ENCODE measurements around the gene SLC5A10.
"Not testable (repeated sequence)": the region's sequence is repeated elsewhere in the genome, so short reads cannot be mapped to it uniquely, and the experiment has no call there.

The SLC5A10 gene

GRCh38 chr17:18951941-18952842 lies at the start of gene SLC5A10:
Gene SLC5A10, plus strand, starts transcription at chr17:18952165. Its CDS starts 41 bp downstream, at chr17:18952206.
- no peak for DNase-seq (ENCODE audit: low read depth)

- DNase-seq (ENCODE audit: low read depth): no peak
These were observed 47.5 kb upstream of the SLC5A10 start for GRCh38 chr17:18904482-18904881.

DNA sequence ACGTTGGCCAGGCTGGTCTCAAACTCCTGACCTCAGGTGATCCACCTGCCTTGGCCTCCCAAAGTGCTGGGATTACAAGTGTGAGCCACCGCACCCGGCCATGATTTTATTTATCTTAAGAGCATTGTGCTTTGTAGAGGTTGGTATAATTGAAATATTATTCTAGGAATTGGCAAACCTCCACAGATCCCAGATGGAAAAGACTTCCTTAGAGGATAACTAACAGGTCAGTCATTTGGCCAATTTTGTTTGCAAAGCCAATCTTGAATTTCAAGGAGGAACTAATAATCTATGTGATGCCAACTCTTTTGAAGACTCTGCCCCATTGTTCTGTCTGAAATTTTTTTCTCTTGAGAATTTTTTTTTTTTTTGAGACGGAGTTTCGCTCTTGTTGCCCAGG lies 46.7 kb upstream of the SLC5A10 start:
- no peak for DNase-seq (ENCODE audit: low read depth)

DNA sequence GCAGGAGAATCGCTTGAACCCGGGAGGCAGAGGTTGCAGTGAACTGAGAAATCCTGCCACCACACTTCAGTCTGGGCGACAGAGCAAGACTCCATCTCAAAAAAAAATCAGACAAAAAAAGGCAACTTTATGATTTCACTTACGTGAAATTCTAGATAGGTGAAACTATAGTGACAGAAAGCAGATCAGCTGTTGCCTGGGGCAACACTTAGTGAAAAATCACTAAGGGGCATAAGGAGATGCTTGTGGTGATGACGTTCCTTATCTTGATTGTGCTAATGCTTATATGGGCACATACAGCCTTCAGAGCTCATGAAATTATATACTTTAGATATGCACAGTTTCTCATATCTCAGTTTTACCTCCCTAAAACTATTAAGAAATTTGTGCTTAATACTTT lies 41.6 kb upstream of the SLC5A10 start:
- DNase-seq (ENCODE audit: low read depth): no peak

DNA sequence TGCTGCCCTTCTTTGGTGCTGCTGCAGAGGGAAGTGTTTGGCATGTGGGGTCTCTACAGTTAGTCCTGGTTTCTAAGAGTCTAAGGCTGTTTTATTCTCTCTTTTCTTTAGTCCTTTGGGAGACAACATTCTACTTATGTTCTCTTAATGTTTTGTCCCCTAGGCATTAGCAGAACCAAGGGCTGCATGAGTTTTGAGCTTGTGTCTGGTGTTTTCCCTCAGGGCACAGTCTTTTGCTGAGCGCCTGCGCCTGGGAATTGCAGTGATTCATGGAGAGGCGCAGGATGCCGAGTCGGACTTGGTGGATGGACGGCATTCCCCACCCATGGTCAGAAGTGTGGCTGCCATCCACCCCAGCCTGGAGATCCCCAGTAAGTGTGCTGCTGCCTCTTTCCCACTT lies 41.1 kb upstream of the SLC5A10 start:
- DNase-seq (ENCODE audit: low read depth): no peak

DNA sequence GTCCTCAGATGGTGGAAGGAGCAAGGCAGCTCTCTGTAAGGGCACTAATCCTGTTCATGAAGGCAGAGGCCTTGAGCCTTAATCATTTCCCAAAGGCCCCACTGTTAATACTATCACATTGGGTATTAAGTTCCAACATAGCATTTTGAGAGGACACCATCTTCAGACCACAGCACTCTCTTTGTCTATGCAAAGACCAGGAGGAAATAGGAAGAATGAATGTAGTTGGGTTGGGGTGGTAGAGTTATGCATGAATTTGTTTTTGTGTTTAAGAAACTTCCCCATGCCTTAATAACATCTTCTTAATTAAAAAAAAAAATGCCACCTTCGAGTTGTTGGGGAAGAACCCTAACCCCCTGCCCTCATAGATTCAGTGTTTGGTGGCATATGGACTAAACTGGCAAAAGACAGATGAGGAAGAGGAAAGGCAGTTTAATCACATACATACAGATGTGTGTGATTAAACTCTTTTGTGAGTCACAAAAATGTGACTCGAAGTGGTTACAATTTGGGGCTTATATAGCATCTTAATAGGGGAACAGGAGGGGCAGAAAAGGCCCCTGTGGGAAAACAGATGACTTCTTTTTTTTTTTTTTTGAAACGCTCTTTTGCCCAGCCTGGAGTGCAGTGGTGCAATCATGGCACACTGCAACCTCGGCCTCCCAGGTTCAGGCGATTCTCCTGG lies 35.0 kb upstream of the SLC5A10 start:
- peak; percentile 62 for DNase-seq (ENCODE audit: low read depth)

DNA sequence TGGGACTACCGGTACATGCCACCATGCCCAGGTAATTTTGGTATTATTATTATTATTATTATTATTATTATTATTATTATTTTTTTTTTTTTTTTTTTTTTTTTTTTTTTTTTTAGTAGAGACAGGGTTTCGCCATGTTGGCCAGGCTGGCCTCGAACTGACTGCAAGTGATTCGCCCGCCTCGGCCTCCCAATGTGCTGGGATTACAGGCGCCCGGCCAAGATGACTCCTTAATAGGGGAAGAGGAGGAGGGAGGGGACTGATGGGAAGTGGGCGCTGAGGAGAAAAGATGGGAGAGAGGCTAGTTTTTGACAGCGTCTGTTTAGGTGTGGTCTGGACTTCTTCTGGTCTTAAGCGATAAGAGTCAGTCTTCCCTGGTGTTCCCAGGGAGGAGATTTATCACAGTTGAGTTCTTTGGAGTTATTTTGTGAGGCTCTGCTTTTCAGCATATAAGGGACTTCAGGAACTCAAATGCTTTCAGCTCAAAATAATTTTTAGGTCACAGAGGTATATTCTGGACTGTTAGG lies 34.4 kb upstream of the SLC5A10 start:
- DNase-seq (ENCODE audit: low read depth): peak; percentile 9

- no peak for DNase-seq (ENCODE audit: low read depth)
These were observed 32.0 kb upstream of the SLC5A10 start for GRCh38 chr17:18919963-18920362.

GRCh38 chr17:18920911-18921441 lies 31.0 kb upstream of the SLC5A10 start:
- DNase-seq (ENCODE audit: low read depth): no peak

DNA sequence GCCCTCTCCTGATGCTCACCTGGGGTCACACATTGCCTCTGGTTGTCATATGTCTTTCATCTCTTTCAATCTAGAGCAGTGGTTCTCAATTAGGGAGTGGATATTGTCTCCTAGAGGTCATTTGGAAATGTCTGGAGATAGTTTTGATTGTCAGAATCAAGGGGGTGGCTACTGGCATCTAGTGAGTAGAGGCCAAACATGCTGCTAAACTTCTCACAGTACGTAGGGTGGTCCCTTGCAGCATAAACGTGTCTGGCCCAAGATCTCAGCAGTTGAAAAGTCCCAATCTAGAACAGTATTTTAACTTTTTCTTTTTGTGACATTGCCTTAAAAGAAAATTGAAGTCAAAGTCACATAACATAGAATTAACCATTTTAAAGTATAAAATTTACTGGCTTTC lies 30.5 kb upstream of the SLC5A10 start:
- DNase-seq (ENCODE audit: low read depth): no peak

DNA sequence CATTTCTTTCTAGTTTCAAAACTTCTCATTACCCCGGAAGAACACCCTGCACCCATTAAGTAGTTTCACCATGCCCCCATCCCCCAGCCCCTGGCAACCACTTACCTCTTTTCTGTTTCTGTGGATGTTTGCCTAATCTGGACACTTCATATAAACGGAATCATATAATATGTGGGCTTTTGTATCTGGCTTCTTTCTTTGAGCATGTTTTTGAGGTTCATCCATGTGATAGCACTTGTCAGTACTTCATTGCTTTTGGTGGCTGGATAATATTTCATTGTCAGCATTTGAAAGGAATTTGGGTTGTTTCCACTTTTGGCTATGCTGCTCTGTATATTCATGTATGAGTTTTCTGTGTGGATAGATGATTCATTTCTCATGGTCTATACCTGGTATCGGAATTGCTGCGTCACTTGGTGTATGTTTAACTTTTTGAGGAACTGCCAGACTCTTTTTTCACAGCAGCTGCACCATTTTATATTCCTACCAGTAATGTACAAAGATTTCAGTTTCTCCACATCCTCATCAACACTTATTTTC lies 30.0 kb upstream of the SLC5A10 start:
- no peak for DNase-seq (ENCODE audit: low read depth)

- not testable (repeated sequence) for DNase-seq (ENCODE audit: low read depth)
These were observed 29.4 kb upstream of the SLC5A10 start for GRCh38 chr17:18922596-18922995.

DNA sequence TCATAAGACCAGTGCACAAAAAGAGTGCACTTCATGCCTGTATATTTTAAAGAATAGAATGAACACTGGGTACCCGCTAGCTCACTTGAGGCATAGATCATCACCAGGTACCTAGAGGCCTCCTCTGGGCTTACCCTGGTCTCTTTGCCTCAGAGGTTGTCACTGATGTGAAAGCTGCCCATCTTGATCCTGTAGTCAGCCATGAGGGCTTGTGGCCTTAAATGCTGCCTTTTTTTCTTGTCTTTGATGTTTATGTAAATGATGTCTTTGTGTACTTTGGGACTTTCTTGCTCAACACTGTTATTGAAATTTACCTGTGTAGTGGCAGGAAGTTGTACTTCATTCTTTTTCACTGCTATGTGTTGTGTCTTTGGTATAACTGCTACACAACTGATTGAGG lies 26.8 kb upstream of the SLC5A10 start:
- no peak for DNase-seq (ENCODE audit: low read depth)

GRCh38 chr17:18928628-18929125 lies 23.3 kb upstream of the SLC5A10 start:
- no peak for DNase-seq (ENCODE audit: low read depth)

GRCh38 chr17:18932360-18933055 lies 19.5 kb upstream of the SLC5A10 start:
- DNase-seq (ENCODE audit: low read depth): no peak

DNA sequence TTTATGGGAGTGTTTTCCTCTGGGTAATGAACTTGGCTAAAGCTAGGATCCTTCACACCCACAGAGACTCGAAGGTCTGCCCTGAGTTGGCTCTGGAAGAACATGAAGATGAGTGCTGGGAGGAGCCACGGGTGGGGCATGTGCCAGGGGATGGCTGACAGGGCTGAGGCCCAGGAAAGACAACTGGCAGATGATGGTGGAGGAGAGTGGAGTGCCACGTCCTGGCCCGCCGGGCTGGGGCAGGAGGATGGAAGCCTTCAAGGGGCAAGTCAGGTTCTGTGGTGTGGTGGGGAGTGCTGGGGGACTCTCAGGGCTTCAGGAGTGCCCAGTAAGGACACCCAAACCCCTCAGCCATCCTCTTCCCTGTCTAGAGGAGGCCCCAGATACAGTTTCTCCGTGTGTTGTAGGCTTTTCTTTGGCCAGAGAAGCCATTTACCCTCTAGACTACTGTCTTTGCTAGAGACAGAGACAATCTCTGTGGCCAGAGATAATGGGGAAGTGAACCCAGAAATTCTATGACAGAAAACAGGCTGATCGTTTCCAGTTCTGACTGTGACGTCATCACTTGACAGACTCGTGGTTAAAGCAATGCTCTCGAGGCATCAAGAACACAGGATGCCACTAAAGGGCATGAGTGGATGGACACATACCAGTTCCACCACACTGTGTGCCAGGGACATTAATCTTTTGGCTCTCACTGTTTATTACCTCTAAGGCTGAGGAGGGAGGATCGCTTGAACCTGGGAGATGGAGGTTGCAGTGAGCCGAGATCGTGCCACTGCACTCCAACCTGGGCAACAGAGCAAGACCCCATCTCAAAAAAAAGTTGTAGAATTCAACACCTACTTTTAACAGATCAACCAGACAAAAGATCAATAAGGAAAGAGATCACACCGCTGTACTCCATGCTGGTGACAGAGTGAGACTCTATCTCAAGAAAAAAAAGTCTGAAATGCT lies 18.6 kb upstream of the SLC5A10 start:
- DNase-seq (ENCODE audit: low read depth): no peak

GRCh38 chr17:18937981-18938691 lies 13.8 kb upstream of the SLC5A10 start:
- no peak for DNase-seq (ENCODE audit: low read depth)

DNA sequence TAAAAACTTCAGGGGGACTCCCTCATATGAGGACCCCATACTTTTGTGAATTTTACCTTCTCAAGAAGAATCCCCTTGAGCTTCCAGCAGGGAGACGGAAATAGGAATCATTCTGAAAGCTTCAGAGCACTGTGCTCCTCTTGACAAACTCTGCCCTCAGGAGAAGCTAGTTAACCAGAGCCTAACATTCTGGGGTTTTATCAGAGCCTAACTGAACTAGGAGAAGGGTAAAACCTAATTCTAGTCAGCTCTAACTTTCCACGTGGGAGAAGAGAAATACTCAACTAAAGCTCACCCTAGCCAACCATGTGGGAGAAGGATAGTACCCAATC lies 13.3 kb upstream of the SLC5A10 start:
- no peak for DNase-seq (ENCODE audit: low read depth)

GRCh38 chr17:18944646-18945045 lies 7.3 kb upstream of the SLC5A10 start:
- DNase-seq (ENCODE audit: low read depth): no peak

DNA sequence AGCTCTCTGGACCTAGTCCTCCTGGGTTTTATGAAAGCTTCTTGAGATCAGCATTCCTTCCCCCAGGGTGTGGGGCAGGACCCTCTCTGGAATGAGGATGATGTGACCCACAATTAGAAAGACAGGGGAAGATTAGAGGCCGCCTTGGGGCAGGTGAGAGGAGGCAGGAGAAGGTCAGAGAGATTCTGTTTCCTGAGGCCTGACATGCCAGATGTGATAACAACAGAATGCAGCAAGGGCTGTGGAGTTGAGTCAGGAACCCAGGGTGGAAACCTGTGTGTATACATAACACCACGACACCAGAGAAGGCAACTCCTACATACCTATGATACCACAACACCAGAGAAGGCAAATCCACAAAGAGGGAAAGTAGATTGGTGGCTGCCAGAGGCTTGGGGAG lies 5.4 kb upstream of the SLC5A10 start:
- DNase-seq (ENCODE audit: low read depth): no peak

All from fibroblast of gingiva (primary cell).